D721Med (cell line): ENCODE measurements around the gene FAM186B.

Source experiments
- DNase-seq: peaks from one replicate; pipeline ENCODE4 v3.0.0; 2011; ENCODE audit warnings: low spot score; ENCODE audit not compliant: insufficient read length
- FAIRE-seq: peaks from 2 replicates; lab custom pipeline; 2011; peaks lifted over from hg19 to GRCh38; lab: Jason Lieb, UNC
- CTCF ChIP-seq: IDR thresholded peaks from 2 replicates; pipeline ENCODE4 v1.5.1; 2012; ENCODE audit warnings: mild to moderate bottlenecking, control low read depth; ENCODE audit not compliant: insufficient read depth; ENCODE audit errors: missing control alignments

FAM186B gene

GRCh38 chr12:49566361-49566760 lies 39.1 kb downstream of the FAM186B start:
- no peak for TF ChIP-seq CTCF
- DNase-seq (no peak), FAIRE-seq (no peak)

GRCh38 chr12:49565406-49566265 lies 39.8 kb downstream of the FAM186B start:
- FAIRE-seq (no peak), DNase-seq (no peak)
- TF ChIP-seq CTCF: no peak

GRCh38 chr12:49564686-49565405 lies 40.6 kb downstream of the FAM186B start:
- FAIRE-seq (no peak), DNase-seq (peak; percentile 8)
- TF ChIP-seq CTCF: no peak

GRCh38 chr12:49563951-49564685 lies 41.3 kb downstream of the FAM186B start:
- DNase-seq (no peak), FAIRE-seq (no peak)
- TF ChIP-seq CTCF: no peak

GRCh38 chr12:49562831-49563230 lies 42.6 kb downstream of the FAM186B start:
- TF ChIP-seq CTCF: no peak
- DNase-seq (no peak), FAIRE-seq (no peak)

- FAIRE-seq: no peak
- TF ChIP-seq CTCF: no peak
- DNase-seq: no peak
Observed at GRCh38 chr12:49562233-49562632, 43.2 kb downstream of the FAM186B start.
